ENCODE measurements around the gene APOL6.

DNA sequence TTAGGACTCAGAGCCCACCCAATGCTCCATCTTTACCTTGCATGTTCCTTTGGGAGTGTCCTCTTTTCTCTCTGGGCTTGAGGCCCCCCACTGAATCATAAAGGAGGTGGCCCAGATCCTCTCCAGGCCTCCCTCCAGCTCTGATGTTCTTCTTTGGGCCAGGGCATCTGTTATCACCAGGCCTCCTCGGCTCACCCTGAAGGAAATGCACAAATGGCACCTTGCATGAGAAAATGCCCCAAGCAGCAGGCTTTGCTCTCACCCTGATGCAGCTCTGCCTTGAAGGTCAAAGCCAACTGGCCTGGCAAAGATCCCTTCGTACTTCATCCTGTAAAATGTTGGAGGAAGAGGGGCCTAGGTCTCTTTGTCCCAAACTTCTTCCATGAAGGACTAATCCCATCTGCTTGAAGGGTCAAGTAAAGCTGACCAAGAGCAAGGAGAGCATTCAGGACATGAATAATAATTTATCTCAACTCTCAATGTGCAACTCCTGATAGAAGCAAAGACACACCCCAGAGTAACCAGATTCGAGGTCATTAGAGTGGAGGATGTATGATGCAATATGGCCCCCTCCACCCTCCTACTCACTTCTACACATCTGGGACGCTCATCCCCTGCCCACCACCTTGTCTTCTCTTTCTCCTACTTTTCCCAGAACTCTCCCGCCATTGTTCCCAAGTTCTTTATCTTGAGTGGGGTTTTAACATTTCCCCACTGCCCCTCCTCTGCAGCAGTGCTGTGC is 9.5 kb downstream of the APOL6 start:
- TF ChIP-seq JUND (IDR thresholded peaks at IDR 0.05; ENCODE audit: low read depth, low read length), result no peak
- TF ChIP-seq, protein P1, sequence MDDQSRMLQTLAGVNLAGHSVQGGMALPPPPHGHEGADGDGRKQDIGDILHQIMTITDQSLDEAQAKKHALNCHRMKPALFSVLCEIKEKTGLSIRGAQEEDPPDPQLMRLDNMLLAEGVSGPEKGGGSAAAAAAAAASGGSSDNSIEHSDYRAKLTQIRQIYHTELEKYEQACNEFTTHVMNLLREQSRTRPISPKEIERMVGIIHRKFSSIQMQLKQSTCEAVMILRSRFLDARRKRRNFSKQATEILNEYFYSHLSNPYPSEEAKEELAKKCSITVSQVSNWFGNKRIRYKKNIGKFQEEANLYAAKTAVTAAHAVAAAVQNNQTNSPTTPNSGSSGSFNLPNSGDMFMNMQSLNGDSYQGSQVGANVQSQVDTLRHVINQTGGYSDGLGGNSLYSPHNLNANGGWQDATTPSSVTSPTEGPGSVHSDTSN (IDR thresholded peaks at IDR 0.05; ENCODE audit: insufficient replicate concordance, low read depth, low read length), result no peak
- TF ChIP-seq HDAC6 (IDR thresholded peaks at IDR 0.05; ENCODE audit: unreplicated experiment), result no peak
- no peak for TF ChIP-seq MXI1 (IDR thresholded peaks at IDR 0.05; ENCODE audit: low read depth, low read length)
- no peak for TF ChIP-seq HDAC2 (IDR thresholded peaks at IDR 0.05)
- no peak for TF ChIP-seq RFX5 (IDR thresholded peaks at IDR 0.05; ENCODE audit: low read depth, low read length)
- no peak for TF ChIP-seq EP300 (IDR thresholded peaks at IDR 0.05; ENCODE audit: borderline replicate concordance in 1 of 2, control insufficient read depth in 1 of 2, low read depth in 2 of 2, low read length in 2 of 2)
- TF ChIP-seq, protein P2, sequence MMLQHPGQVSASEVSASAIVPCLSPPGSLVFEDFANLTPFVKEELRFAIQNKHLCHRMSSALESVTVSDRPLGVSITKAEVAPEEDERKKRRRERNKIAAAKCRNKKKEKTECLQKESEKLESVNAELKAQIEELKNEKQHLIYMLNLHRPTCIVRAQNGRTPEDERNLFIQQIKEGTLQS (IDR thresholded peaks at IDR 0.05; ENCODE audit: borderline replicate concordance, extremely low read depth, low read depth, low read length), result no peak
- no peak for TF ChIP-seq GABPA (IDR thresholded peaks at IDR 0.05; ENCODE audit: low read depth)
- TF ChIP-seq, protein P3, sequence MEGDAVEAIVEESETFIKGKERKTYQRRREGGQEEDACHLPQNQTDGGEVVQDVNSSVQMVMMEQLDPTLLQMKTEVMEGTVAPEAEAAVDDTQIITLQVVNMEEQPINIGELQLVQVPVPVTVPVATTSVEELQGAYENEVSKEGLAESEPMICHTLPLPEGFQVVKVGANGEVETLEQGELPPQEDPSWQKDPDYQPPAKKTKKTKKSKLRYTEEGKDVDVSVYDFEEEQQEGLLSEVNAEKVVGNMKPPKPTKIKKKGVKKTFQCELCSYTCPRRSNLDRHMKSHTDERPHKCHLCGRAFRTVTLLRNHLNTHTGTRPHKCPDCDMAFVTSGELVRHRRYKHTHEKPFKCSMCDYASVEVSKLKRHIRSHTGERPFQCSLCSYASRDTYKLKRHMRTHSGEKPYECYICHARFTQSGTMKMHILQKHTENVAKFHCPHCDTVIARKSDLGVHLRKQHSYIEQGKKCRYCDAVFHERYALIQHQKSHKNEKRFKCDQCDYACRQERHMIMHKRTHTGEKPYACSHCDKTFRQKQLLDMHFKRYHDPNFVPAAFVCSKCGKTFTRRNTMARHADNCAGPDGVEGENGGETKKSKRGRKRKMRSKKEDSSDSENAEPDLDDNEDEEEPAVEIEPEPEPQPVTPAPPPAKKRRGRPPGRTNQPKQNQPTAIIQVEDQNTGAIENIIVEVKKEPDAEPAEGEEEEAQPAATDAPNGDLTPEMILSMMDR (IDR thresholded peaks at IDR 0.05 in 2 of 3, conservative IDR thresholded peaks at IDR 0.05 in 1 of 3; ENCODE audit: control insufficient read depth in 2 of 3, extremely low read depth in 1 of 3, insufficient read depth in 1 of 3, low read depth in 3 of 3, low read length in 3 of 3), result no peak
- no peak for TF ChIP-seq TCF7 (IDR thresholded peaks at IDR 0.05; ENCODE audit: borderline replicate concordance)
- no peak for TF ChIP-seq POLR2AphosphoS5 (IDR thresholded peaks at IDR 0.05; ENCODE audit: low read length)
- no peak for TF ChIP-seq IKZF1 (conservative IDR thresholded peaks at IDR 0.05)
- no peak for TF ChIP-seq NFIC (IDR thresholded peaks at IDR 0.05; ENCODE audit: low read depth, low read length)
